SK-N-MC (cell line): ENCODE data around the gene TCEAL2.

Experiments
- EZH2 ChIP-seq: fragments of 200-600 bp; sonication (generic); IDR thresholded peaks from one replicate; pipeline ENCODE4 v1.6.1; 2017; ENCODE audit warnings: antibody characterized with exemption
- POLR2AphosphoS5 ChIP-seq: IDR thresholded peaks from 2 replicates; pipeline ENCODE4 v1.6.1; 2012; ENCODE audit warnings: mild to moderate bottlenecking, low read depth, low read length, borderline replicate concordance

- no peak for TF ChIP-seq EZH2
- TF ChIP-seq POLR2AphosphoS5 = no peak
Observed at GRCh38 chrX:102077426-102077825, 48.1 kb upstream of the TCEAL2 start.
